ENCODE data around the gene KRTAP3-2. TPM values are rescaled to one million over a fixed set of nuclear protein-coding genes. Genes with fewer than 3 reads are reported as not detected.

The KRTAP3-2 gene
- not detected in 2 replicates for total RNA-seq

DNA sequence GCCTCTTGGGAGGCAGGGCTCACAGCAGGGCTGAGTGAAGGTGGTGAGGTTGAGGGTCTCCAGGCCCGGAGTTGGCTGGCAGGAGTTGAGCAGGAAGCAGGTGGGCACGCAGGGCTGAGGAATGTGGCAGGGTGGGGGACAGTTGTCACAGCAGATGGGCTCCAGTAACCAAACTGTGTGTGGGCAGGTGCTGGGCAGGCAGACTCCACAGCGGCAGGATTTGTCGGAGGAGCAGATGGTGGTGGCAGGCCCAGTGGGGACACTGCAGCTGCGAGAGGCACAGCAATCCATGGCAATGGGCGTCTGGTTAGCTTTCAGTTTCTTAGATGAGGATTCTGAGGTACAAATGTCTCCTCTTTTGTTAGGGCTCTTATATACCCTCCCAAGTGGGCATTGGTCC lies at the start of gene KRTAP3-2:
Gene KRTAP3-2, minus strand, starts transcription at position 344 of the 400 bp plus-strand sequence. Its CDS starts 53 bp downstream, at position 291.

DNA sequence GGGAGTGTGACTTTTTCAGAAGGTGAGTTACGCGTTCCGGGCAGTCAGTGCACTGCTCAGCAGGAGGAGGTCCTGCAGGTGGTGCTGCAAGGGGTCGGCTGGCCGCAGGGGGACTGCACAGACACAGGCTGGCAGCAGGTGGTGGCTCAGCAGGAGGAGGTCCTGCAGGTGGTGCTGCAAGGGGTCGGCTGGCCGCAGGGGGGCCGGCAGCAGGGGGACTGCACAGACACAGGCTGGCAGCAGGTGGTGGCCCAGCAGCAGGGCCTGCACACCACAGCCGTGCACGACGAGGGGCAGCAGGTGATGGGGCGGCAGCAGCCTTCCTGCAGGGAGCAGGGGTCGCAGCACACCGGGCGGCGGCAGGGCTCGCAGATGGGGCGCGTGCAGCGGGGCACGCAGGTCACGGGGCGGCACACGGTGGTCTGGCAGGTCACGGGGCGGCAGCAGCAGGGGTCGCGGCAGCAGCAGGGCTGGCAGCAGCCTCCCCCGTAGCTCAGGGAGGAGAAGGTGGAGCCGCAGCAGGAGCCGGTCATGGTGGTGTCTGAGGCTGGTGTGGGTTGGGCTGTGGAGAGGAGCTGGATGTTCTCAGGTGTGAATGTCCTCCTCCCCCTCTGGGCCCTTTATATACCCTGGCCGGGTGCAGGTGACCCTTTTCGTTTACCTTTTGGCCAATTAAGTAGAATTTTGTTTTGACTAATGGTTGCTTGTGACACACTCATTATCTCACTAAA lies 47.2 kb upstream of the KRTAP3-2 start, which contains the start of gene KRTAP2-1:
Gene KRTAP2-1, minus strand, starts transcription at position 582 of the 731 bp plus-strand sequence. Its CDS starts 49 bp downstream, at position 533.

DNA sequence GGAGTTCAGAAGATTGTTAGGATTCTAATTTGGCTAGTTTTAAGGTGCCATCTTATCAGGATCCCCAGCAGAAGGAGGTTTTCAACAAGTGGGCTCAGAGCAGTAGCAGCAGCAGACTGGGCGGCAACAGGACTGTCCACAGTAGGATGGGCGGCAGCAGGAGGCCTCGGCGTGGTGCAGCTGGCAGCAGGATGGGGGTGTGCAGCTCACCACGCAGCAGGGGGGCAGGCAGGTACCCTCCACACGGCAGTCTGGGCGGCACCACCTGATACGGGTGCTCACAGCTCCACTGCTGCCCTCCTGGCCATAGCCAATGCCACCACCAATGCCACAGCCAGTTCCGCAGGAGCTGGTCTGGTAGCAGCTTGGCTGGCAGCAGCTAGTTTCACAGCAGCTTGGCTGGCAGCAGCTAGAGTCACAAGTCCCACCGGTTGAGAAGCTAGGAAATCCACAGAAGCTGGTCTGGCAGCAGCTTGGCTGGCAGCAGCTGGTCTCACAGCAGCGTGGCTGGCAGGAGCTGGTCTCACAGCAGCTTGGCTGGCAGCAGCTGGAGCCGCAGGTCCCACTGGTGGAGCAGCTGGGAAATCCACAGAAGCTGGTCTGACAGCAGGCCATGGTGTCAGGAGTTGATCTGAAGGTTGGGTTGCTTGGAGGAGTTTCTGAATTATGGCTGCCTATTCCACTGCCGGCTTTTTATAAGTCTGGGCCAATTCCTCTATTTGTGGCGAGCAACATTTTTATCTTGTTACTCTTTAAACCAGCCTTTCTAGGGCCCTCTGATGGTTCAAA lies 41.3 kb upstream of the KRTAP3-2 start, which contains the start of gene KRTAP1-1:
Gene KRTAP1-1, minus strand, starts transcription at position 668 of the 789 bp plus-strand sequence. Its CDS starts 53 bp downstream, at position 615.

DNA sequence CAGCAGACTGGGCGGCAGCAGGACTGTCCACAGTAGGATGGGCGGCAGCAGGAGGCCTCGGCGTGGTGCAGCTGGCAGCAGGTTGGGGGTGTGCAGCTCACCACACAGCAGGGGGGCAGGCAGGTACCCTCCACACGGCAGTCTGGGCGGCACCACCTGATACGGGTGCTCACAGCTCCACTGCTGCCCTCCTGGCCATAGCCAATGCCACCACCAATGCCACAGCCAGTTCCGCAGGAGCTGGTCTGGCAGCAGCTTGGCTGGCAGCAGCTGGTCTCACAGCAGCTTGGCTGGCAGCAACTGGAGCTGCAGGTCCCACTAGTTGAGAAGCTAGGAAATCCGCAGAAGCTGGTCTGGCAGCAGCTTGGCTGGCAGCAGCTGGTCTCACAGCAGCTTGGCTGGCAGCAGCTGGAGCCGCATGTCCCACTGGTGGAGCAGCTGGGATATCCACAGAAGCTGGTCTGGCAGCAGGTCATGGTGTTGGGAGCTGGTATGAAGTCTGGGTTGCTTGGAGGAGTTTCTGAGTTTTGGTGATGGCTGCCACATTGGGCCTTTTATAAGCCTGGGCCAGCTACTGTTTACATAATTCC lies 34.7 kb upstream of the KRTAP3-2 start, which contains the start of gene KRTAP1-3:
Gene KRTAP1-3, minus strand, starts transcription at position 529 of the 590 bp plus-strand sequence. Its CDS starts 53 bp downstream, at position 476.

DNA sequence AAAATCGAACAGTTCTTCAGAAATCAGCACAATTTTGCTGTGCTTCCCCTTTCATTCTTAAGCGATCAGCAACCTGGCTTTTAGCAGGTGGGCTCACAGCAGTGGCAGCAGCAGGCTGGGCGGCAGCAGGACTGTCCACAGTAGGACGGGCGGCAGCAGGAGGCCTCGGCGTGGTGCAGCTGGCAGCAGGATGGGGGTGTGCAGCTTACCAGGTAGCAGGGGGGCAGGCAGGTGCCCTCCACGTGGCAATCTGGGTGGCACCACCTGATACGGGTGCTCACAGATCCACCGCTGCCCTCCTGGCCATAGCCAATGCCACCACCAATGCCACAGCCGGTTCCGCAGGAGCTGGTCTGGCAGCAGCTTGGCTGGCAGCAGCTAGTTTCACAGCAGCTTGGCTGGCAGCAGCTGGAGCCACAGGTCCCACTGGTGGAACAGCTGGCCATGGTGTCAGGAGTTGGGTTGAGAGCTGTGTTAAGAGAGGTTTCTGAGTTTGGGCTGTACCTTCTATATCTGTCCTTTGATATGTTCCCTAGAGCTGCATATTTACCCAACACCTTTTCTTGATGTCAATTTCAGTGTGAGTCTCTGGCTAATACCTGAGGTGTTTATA lies 30.0 kb upstream of the KRTAP3-2 start, which contains the start of gene KRTAP1-4:
Gene KRTAP1-4, minus strand, starts transcription at position 563 of the 613 bp plus-strand sequence. Its CDS starts 117 bp downstream, at position 446.

DNA sequence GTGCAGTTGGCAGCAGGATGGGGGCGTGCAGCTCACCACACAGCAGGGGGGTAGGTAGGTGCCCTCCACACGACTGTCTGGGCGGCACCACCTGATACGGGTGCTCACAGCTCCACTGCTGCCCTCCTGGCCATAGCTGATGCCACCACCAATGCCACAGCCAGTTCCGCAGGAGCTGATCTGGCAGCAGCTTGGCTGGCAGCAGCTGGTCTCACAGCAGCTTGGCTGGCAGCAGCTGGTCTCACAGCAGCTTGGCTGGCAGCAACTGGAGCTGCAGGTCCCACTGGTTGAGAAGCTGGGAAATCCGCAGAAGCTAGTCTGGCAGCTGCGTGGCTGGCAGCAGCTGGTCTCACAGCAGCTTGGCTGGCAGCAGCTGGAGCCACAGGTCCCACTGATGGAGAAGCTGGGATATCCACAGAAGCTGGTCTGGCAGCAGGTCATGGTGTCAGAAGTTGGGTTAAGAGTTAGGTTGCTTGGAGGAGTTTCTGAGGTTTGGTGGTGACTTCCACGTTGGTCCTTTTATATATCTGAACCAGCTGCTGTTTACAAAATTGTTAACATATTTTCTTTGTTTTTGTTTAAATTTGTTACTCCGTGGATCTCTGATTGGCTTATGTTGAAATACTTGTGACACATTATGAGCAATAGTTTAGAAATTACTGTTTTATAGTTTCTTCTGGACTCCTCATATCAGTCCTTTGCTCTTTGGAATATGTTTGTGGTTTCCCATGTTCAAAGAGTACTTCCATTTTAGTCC lies 27.2 kb upstream of the KRTAP3-2 start, which contains the start of gene KRTAP1-5:
Gene KRTAP1-5, minus strand, starts transcription at position 494 of the 757 bp plus-strand sequence. Its CDS starts 53 bp downstream, at position 441.

DNA sequence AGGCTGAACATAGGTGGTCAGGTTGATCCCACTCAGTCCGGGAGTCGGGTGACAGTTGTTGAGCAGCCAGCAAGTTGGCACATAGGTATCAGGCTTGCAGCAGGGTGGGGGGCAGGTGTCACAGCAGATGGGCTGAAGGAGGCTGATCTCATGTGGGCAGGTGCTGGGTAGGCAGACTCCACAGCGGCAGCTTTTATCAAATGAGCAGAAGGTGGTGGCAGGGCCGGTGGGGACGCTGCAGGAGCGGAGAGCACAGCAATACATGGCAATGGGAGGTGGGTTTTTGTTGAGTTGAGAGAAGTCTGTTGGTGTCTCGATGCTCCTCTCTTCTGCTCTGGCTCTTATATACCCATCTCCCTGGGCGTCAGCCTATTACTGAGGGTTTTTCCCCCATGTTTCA lies 9.1 kb upstream of the KRTAP3-2 start, which contains the start of gene KRTAP3-1:
Gene KRTAP3-1, minus strand, starts transcription at position 318 of the 400 bp plus-strand sequence. Its CDS starts 54 bp downstream, at position 264.

DNA sequence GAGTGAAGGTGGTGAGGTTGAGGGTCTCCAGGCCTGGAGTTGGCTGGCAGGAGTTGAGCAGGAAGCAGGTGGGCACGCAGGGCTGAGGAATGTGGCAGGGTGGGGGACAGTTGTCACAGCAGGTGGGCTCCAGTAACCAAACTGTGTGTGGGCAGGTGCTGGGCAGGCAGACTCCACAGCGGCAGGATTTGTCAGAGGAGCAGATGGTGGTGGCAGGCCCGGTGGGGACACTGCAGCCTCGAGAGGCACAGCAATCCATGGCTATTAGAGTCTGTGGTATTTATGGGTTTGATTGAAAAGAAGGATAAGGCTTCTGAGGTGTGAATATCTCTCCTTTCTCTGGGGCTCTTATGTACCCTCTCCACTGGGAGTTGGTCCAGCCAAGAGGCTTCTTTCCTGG lies 5.9 kb downstream of the KRTAP3-2 start, which contains the start of gene KRTAP3-3:
Gene KRTAP3-3, minus strand, starts transcription at position 326 of the 400 bp plus-strand sequence. Its CDS starts 67 bp downstream, at position 259.

DNA sequence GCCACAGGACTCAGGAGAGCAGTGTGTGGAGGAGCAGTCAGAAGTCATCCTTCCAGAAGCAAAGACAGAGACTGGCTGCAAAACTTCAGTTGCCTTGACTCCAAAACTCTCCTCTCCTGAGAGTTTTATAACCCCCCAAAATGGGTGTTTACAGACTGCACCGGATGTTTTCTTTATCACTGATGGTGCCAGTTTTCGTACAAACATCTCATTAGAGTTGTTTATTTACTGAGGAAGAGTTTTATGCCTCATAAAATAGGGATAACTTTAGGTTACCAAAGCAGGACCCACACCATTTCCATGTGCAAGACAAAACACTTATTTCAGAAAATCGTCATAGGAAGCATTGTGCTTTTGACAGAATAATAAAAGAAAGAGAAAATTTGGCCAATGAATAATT lies 15.5 kb downstream of the KRTAP3-2 start, which contains the start of gene KRT40:
Gene KRT40, minus strand, starts transcription at position 101 of the 400 bp plus-strand sequence. Its CDS starts 53 bp downstream, at position 48.

DNA sequence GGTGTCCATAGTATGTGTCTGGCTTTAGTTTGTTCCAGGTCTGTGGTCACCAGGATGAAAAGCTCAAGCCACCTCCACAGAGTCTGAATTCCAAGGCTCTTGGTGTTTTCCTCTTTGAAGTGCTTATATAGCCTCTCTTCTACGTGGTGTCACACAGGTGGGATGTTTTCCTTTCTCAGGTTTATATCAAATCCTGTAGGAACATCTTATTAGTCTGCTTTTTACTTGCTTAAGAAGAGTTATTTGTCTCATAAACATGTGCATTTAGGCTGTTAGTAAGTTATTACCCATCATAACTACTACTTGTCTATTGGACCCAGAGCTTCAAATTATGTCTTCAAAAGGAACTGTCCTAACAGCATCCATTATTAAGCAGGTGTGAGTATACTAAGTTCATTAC lies 32.9 kb downstream of the KRTAP3-2 start, which contains the start of gene KRT39:
Gene KRT39, minus strand, starts transcription at position 101 of the 400 bp plus-strand sequence. Its CDS starts 92 bp downstream, at position 9.

Other genes starting within 250 kb of the KRTAP3-2 start
- gene KRT25, start 244.6 kb downstream of the KRTAP3-2 start, total RNA-seq, result not detected in 2 replicates
- not detected in 2 replicates for gene KRT26, start 227.7 kb downstream of the KRTAP3-2 start, total RNA-seq
- not detected in 2 replicates for gene KRT27, start 217.4 kb downstream of the KRTAP3-2 start, total RNA-seq
- gene KRT28, start 199.9 kb downstream of the KRTAP3-2 start, total RNA-seq, result not detected in 2 replicates
- gene KRT10, start 177.3 kb downstream of the KRTAP3-2 start, total RNA-seq, result 3.9 and 8.8 TPM in 2 replicates
- gene KRT12, start 132.7 kb downstream of the KRTAP3-2 start, total RNA-seq, result not detected in 2 replicates
- gene KRT20, start 114.7 kb downstream of the KRTAP3-2 start, total RNA-seq, result not detected in 2 replicates
- under 0.01 TPM in 1 of 2 replicates, not detected in the other for gene KRT23, start 62.3 kb downstream of the KRTAP3-2 start, total RNA-seq
- 0.28 TPM in 1 of 2 replicates, not detected in the other for gene KRT39, start 33.0 kb downstream of the KRTAP3-2 start, total RNA-seq
- gene KRT40, start 15.6 kb downstream of the KRTAP3-2 start, total RNA-seq, result not detected in 2 replicates
- not detected in 2 replicates for gene KRTAP3-3, start 5.7 kb downstream of the KRTAP3-2 start, total RNA-seq
- gene KRTAP3-1, start 9.2 kb upstream of the KRTAP3-2 start, total RNA-seq, result not detected in 2 replicates
- 1.9 and 5.1 TPM in 2 replicates for gene KRTAP1-5, start 27.3 kb upstream of the KRTAP3-2 start, total RNA-seq
- not detected in 2 replicates for gene KRTAP1-4, start 30.3 kb upstream of the KRTAP3-2 start, total RNA-seq
- gene KRTAP1-3, start 35.0 kb upstream of the KRTAP3-2 start, total RNA-seq, result not detected in 2 replicates
- under 0.01 TPM in 1 of 2 replicates, not detected in the other for gene KRTAP1-1, start 41.5 kb upstream of the KRTAP3-2 start, total RNA-seq
- not detected in 2 replicates for gene KRTAP2-1, start 47.4 kb upstream of the KRTAP3-2 start, total RNA-seq
- not detected in 2 replicates for gene KRTAP2-2, start 55.3 kb upstream of the KRTAP3-2 start, total RNA-seq
- gene KRTAP2-3, start 60.2 kb upstream of the KRTAP3-2 start, total RNA-seq, result under 0.01 and 0.77 TPM in 2 replicates
- 0.28 TPM in 1 of 2 replicates, not detected in the other for gene KRTAP2-4, start 66.0 kb upstream of the KRTAP3-2 start, total RNA-seq
- gene KRTAP4-7, start 84.2 kb upstream of the KRTAP3-2 start, total RNA-seq, result not detected in 2 replicates
- gene KRTAP4-8, start 98.2 kb upstream of the KRTAP3-2 start, total RNA-seq, result not detected in 2 replicates
- not detected in 2 replicates for gene KRTAP4-16, start 102.3 kb upstream of the KRTAP3-2 start, total RNA-seq
- gene KRTAP4-9, start 105.5 kb upstream of the KRTAP3-2 start, total RNA-seq, result not detected in 2 replicates
- gene KRTAP4-11, start 118.5 kb upstream of the KRTAP3-2 start, total RNA-seq, result not detected in 2 replicates
- gene KRTAP4-12, start 124.3 kb upstream of the KRTAP3-2 start, total RNA-seq, result not detected in 2 replicates
- not detected in 2 replicates for gene KRTAP4-6, start 140.6 kb upstream of the KRTAP3-2 start, total RNA-seq
- not detected in 2 replicates for gene KRTAP4-5, start 149.9 kb upstream of the KRTAP3-2 start, total RNA-seq
- gene KRTAP4-4, start 160.8 kb upstream of the KRTAP3-2 start, total RNA-seq, result not detected in 2 replicates
- not detected in 2 replicates for gene KRTAP4-3, start 168.3 kb upstream of the KRTAP3-2 start, total RNA-seq
- gene KRTAP4-2, start 178.3 kb upstream of the KRTAP3-2 start, total RNA-seq, result not detected in 2 replicates
- gene KRTAP4-1, start 185.0 kb upstream of the KRTAP3-2 start, total RNA-seq, result not detected in 2 replicates
- not detected in 2 replicates for gene KRTAP9-1, start 190.0 kb upstream of the KRTAP3-2 start, total RNA-seq
- not detected in 2 replicates for gene KRTAP9-2, start 226.7 kb upstream of the KRTAP3-2 start, total RNA-seq
- not detected in 2 replicates for gene KRTAP9-3, start 232.5 kb upstream of the KRTAP3-2 start, total RNA-seq
- gene KRTAP9-8, start 238.1 kb upstream of the KRTAP3-2 start, total RNA-seq, result not detected in 2 replicates
- gene KRTAP9-4, start 249.8 kb upstream of the KRTAP3-2 start, total RNA-seq, result not detected in 2 replicates

All from regular cardiac myocyte (primary cell).